GM12878 (cell line): Measurements from ENCODE around the gene PRRT1B. TPM values are rescaled to one million over a fixed set of nuclear protein-coding genes. Genes with fewer than 3 reads are reported as not detected.

Source experiments
- ATF2 ChIP-seq: IDR thresholded peaks from 2 replicates; pipeline ENCODE4 v1.6.1; 2012; ENCODE audit warnings: low read length, inconsistent platforms
- BRCA1 ChIP-seq: IDR thresholded peaks from 2 replicates; pipeline ENCODE4 v1.6.1; 2011; ENCODE audit warnings: low read depth, low read length, improper control_type of control experiment
- NFXL1 ChIP-seq: fragments of 450-650 bp; IDR thresholded peaks from 2 replicates; pipeline ENCODE4 v1.6.1; 2017; ENCODE audit warnings: antibody characterized with exemption, mild to moderate bottlenecking, borderline replicate concordance
- NR2C1 ChIP-seq: fragments of 450-650 bp; IDR thresholded peaks from 2 replicates; pipeline ENCODE4 v1.6.1; 2017; ENCODE audit warnings: antibody characterized with exemption, mild to moderate bottlenecking, moderate library complexity
- TAF1 ChIP-seq: IDR thresholded peaks from 2 replicates; pipeline ENCODE4 v1.6.1; 2011; ENCODE audit warnings: mild to moderate bottlenecking, low read depth, low read length, borderline replicate concordance
- USF2 ChIP-seq: IDR thresholded peaks from 2 replicates; pipeline ENCODE4 v1.6.1; 2011; ENCODE audit warnings: low read depth, low read length, improper control_type of control experiment, borderline replicate concordance
- WRNIP1 ChIP-seq: IDR thresholded peaks from 2 replicates; pipeline ENCODE4 v1.6.1; 2011; ENCODE audit warnings: low read depth, low read length, improper control_type of control experiment, borderline replicate concordance
- ZNF622 ChIP-seq: fragments of 450-650 bp; IDR thresholded peaks from 2 replicates; pipeline ENCODE4 v1.6.1; 2017; ENCODE audit warnings: mild to moderate bottlenecking, inconsistent platforms
- polyA plus RNA-seq, 11 experiments: library from polyadenylated mRNA; depleted of rRNA in 4 of 11; unstranded in 6 of 11; stranded (reverse) in 5 of 11; fragments of >200 nt; fragmentation: Nextera tagmentation in 4 of 11; fragmentation: Illumina TruSeq in 1 of 11; extraction: Ambion mirVana in 4 of 11; extraction: Trizol in 1 of 11; gene quantifications; 1 replicate in 1 of 11; 2 replicates in 10 of 11; pipeline versions ENCODE4 v1.2.1 to v1.2.3, GENCODE V29; 2011 to 2016; ENCODE audit warnings: inconsistent platforms in 2 of 11, missing spikeins in 2 of 11, low read depth in 1 of 11
- total RNA-seq, 4 experiments: library from RNA; depleted of rRNA in 3 of 4; stranded (reverse); fragments of >200 nt in 3 of 4; fragmentation: Illumina TruSeq in 1 of 4; extraction: Trizol in 1 of 4; gene quantifications; 2 replicates each; pipeline versions ENCODE4 v1.2.1 to v1.2.3, GENCODE V29; 2013 to 2021
- TF ChIP-seq, protein P1 (sequence below): fragments of 450-650 bp; IDR thresholded peaks from 2 replicates; pipeline ENCODE4 v1.6.1; 2016; ENCODE audit warnings: mild to moderate bottlenecking, moderate library complexity, borderline replicate concordance
- TF ChIP-seq, protein P2 (sequence below): IDR thresholded peaks from 2 replicates; pipeline ENCODE4 v1.6.1; 2012; ENCODE audit warnings: mild to moderate bottlenecking, low read depth, low read length
- TF ChIP-seq, protein P3 (sequence below): fragments of 450-650 bp; IDR thresholded peaks from 2 replicates; pipeline ENCODE4 v1.6.1; 2017; ENCODE audit warnings: mild to moderate bottlenecking, low read depth, inconsistent platforms; ENCODE audit not compliant: poor library complexity, severe bottlenecking
- TF ChIP-seq, protein P4 (sequence below): fragments of 450-650 bp; IDR thresholded peaks from 2 replicates; pipeline ENCODE4 v1.6.1; 2016; ENCODE audit warnings: mild to moderate bottlenecking

Gene PRRT1B
- total and polyA plus RNA-seq, 10 of the 15 experiments (the other 5 are each of a cell fraction or from before 2014, with no cell fraction given) = not detected

DNA sequence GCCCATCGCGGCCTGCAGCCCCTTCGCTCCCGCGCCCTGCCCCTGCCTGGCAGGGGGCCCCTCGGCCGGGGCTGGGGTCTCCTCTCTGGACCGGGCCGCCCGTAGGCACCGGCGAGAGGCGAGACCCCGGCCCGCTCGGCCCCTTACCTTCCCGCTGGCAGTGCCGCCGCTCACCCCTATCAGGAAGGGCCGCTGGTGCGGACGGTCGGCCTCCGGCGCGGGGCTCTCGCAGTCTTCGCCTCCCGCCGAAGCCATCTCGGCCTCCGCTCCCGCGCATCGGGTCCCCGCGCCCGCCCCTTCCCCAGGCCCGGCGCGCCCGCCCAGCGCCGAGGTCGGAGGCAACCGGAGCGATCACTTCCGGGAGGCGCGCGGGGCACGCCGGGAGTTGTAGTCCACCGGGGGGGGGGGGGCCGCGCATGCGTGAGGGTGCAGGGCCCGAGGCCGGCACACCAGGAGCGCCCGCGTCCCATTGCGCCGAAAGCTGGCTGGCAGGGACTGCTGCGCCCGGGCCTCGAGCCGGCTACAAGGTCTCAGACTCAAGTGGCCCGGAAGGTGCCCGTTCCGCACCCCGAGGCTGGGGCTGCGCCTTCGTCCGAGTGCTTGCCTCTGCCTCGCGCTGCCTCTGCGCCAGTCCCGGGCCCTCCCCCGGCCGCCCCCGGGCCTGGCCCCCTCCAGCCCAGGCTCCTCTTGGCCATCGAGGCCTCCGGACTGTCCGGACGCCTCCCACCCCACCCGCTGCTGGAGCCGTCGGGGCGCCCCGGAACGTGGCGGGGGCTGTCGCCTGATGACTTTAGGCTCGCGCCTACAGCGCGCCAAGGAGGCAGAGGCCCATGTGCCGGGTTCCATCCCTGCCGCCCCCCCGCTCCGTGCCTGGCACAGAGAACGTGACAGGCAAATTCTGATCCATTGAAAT is 14.1 kb upstream of the PRRT1B start, which contains the start of gene UCK1 (continued):
- peak; percentile 98 for TF ChIP-seq NR2C1
- no peak for TF ChIP-seq ZNF622
- TF ChIP-seq NFXL1 = no peak
- TF ChIP-seq, protein P1, sequence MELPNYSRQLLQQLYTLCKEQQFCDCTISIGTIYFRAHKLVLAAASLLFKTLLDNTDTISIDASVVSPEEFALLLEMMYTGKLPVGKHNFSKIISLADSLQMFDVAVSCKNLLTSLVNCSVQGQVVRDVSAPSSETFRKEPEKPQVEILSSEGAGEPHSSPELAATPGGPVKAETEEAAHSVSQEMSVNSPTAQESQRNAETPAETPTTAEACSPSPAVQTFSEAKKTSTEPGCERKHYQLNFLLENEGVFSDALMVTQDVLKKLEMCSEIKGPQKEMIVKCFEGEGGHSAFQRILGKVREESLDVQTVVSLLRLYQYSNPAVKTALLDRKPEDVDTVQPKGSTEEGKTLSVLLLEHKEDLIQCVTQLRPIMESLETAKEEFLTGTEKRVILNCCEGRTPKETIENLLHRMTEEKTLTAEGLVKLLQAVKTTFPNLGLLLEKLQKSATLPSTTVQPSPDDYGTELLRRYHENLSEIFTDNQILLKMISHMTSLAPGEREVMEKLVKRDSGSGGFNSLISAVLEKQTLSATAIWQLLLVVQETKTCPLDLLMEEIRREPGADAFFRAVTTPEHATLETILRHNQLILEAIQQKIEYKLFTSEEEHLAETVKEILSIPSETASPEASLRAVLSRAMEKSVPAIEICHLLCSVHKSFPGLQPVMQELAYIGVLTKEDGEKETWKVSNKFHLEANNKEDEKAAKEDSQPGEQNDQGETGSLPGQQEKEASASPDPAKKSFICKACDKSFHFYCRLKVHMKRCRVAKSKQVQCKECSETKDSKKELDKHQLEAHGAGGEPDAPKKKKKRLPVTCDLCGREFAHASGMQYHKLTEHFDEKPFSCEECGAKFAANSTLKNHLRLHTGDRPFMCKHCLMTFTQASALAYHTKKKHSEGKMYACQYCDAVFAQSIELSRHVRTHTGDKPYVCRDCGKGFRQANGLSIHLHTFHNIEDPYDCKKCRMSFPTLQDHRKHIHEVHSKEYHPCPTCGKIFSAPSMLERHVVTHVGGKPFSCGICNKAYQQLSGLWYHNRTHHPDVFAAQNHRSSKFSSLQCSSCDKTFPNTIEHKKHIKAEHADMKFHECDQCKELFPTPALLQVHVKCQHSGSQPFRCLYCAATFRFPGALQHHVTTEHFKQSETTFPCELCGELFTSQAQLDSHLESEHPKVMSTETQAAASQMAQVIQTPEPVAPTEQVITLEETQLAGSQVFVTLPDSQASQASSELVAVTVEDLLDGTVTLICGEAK = peak; percentile 56; the same call in 1 of the 2 replicates
- no peak for TF ChIP-seq USF2
- no peak for TF ChIP-seq BRCA1
- TF ChIP-seq, protein P2, sequence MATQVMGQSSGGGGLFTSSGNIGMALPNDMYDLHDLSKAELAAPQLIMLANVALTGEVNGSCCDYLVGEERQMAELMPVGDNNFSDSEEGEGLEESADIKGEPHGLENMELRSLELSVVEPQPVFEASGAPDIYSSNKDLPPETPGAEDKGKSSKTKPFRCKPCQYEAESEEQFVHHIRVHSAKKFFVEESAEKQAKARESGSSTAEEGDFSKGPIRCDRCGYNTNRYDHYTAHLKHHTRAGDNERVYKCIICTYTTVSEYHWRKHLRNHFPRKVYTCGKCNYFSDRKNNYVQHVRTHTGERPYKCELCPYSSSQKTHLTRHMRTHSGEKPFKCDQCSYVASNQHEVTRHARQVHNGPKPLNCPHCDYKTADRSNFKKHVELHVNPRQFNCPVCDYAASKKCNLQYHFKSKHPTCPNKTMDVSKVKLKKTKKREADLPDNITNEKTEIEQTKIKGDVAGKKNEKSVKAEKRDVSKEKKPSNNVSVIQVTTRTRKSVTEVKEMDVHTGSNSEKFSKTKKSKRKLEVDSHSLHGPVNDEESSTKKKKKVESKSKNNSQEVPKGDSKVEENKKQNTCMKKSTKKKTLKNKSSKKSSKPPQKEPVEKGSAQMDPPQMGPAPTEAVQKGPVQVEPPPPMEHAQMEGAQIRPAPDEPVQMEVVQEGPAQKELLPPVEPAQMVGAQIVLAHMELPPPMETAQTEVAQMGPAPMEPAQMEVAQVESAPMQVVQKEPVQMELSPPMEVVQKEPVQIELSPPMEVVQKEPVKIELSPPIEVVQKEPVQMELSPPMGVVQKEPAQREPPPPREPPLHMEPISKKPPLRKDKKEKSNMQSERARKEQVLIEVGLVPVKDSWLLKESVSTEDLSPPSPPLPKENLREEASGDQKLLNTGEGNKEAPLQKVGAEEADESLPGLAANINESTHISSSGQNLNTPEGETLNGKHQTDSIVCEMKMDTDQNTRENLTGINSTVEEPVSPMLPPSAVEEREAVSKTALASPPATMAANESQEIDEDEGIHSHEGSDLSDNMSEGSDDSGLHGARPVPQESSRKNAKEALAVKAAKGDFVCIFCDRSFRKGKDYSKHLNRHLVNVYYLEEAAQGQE = no peak
- TF ChIP-seq, protein P3, sequence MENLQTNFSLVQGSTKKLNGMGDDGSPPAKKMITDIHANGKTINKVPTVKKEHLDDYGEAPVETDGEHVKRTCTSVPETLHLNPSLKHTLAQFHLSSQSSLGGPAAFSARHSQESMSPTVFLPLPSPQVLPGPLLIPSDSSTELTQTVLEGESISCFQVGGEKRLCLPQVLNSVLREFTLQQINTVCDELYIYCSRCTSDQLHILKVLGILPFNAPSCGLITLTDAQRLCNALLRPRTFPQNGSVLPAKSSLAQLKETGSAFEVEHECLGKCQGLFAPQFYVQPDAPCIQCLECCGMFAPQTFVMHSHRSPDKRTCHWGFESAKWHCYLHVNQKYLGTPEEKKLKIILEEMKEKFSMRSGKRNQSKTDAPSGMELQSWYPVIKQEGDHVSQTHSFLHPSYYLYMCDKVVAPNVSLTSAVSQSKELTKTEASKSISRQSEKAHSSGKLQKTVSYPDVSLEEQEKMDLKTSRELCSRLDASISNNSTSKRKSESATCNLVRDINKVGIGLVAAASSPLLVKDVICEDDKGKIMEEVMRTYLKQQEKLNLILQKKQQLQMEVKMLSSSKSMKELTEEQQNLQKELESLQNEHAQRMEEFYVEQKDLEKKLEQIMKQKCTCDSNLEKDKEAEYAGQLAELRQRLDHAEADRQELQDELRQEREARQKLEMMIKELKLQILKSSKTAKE = no peak
- TF ChIP-seq ATF2 = no peak
- TF ChIP-seq TAF1 = peak; percentile 53; the same call in 1 of the 2 replicates
- TF ChIP-seq WRNIP1 = no peak
- TF ChIP-seq, protein P4, sequence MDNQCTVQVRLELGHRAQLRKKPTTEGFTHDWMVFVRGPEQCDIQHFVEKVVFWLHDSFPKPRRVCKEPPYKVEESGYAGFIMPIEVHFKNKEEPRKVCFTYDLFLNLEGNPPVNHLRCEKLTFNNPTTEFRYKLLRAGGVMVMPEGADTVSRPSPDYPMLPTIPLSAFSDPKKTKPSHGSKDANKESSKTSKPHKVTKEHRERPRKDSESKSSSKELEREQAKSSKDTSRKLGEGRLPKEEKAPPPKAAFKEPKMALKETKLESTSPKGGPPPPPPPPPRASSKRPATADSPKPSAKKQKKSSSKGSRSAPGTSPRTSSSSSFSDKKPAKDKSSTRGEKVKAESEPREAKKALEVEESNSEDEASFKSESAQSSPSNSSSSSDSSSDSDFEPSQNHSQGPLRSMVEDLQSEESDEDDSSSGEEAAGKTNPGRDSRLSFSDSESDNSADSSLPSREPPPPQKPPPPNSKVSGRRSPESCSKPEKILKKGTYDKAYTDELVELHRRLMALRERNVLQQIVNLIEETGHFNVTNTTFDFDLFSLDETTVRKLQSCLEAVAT = no peak
